ENCODE data around the gene CMTM7.

CMTM7 gene, protein sequence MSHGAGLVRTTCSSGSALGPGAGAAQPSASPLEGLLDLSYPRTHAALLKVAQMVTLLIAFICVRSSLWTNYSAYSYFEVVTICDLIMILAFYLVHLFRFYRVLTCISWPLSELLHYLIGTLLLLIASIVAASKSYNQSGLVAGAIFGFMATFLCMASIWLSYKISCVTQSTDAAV

DNA sequence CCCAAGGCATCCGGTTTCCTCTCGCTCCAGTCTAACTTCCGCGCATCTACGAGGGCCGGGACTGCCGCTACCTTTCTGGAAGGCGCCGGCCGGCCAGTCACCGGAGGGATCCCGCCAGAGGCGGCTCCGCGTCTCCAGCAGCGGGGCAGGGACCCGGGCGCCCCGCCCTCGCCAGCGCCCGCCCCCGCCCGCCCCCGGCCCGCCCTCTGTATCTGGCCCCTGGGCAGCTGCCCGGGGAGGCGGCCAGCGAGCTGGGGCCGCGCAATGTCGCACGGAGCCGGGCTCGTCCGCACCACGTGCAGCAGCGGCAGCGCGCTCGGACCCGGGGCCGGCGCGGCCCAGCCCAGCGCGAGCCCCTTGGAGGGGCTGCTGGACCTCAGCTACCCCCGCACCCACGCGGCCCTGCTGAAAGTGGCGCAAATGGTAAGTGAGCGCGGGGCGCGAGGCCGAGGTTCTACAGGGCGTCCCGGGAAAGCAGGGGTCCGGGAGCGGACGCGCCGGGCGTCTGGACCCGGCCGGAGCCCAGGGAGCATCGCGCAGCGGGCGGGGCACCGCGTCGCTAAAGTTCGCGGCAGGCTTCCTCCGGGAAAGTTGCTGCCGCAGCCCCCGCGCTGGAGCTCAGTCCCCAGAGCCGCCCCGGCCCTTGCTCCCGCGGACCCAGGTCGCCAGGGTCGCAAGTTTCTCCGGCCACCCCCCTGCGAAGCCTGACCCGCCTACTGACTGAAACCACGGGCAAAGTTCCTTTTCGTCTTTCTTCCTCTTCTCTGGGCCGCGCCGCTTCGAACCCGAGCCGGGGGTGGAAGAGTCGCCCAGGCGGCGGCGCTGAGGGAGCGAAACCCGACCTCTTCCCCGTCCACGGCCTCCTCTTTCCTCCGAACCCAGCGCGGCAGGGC is at the start of gene CMTM7:
Gene CMTM7, plus strand, starts transcription at position 211 of the 893 bp plus-strand sequence. Its CDS starts 54 bp downstream, at position 265.
- DNase-seq: peak; percentile 71

DNA sequence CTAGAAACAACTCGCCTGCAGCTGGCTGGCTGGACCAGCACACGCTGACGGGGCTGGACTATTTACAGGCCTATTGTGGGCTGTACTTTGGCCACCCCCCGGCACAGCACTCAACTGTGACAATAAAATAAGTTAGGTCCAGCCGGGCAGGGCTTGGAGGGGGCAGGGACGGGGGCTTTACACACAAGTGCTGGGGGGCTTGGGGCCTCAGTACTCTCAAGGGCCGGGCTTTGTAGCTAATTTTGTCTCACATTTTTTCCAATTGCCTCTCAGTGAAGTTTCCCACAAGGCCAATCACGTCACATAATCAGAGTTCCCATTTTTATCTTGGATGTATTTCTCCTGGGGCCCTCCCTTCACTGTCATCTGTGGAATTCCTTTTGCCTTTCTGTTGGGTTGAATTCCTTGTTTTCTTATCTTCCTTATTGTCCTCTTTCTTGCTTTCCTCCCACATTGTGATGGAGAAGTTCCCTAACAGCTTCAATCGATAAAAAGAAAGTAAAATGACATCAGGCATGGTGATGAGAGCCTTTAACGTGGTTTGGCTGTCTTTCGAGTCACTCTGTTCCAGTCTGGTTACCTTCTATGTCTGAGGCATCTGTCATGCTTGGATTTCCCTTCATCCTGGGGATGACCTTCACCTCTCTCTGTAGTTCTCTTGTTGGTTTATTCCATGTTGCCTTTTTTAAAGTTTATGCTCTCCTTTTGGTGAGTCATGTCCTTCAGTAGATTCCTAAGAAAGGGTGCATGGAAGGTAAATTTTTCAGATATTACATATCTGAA is 44.1 kb upstream of the CMTM7 start:
- ATAC-seq: peak; percentile 40
- DNase-seq: no peak

More for the DNA sequence above, at the start of gene CMTM7:
- peak; percentile 63 for ATAC-seq

DNA sequence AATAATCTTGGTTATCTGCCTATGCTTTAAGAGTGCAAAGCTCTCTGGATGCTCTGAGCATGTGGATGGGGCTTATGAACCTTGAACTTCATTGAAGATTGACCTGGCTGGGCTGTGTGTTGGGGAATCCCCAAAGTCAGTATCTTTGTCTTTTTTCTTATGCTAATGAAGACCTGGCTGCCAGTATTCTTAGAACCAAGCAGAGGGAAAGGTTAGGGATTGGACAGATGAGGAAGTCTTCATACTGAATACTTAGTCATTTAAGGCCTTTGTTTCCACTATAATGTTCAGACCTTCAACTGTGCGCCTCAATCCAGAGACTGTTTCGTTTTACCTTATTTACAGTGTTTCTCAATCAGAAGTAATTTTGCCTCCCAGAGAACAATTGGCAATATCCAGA is 42.5 kb upstream of the CMTM7 start:
- ATAC-seq (peak; percentile 57), DNase-seq (no peak)

DNA sequence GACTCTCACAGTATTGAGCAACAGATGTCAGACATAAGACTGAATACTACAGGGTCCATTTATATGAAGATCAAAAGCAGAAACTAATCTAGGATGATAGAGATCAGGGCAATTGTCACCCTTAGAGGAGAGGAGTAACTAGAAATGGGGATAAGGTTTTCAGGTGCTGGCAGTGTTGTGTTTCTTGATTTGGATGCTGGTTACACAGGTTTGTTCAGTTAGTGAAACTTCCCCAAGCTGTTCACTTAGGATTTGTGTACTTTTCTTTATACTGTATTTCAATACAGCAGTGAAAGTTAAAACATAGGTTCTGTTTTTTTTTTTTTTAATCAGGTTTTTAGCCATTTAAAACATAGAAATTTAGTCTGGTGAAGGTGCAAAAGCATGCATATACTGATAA is 39.1 kb upstream of the CMTM7 start:
- DNase-seq (no peak), ATAC-seq (no peak)

DNA sequence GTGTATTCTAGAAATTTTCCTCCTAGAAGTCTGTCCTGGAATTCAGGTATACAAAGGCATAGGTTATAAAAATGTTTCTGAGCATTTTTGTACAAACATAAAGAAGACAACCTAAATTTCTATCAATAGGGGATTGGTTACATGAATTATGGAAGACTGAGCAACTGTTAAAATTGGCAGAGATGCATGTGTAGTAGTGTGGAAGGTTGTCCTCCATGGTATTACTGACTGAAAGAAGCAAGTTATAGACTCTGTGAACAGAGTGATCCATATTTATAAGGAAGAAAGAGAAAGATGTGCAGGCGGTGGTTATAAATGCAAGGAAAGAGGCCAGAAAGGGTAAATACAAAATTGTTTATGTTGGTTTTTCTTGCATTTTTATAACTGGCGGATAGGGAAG is 38.3 kb upstream of the CMTM7 start:
- ATAC-seq: no peak
- no peak for DNase-seq

DNA sequence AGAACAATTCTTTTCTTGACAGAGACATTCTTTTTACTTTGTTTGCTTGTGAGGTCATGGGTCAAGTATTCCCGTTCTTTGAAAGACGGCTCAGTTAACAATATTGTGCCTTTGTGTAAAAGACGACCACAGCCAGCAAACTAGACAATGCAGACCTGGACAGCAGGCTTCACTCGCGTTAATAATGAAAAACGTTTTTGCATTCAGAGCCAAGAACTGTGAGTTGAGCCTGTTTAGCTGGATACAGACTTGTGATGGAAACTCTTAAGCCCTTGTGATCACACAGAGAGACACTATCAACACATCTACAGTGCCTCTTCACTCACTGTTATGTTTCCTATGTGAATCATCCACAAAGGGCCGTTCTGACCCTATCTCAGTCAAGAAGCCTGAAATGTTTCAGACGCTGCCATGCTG is 37.3 kb upstream of the CMTM7 start:
- ATAC-seq (no peak), DNase-seq (no peak)

DNA sequence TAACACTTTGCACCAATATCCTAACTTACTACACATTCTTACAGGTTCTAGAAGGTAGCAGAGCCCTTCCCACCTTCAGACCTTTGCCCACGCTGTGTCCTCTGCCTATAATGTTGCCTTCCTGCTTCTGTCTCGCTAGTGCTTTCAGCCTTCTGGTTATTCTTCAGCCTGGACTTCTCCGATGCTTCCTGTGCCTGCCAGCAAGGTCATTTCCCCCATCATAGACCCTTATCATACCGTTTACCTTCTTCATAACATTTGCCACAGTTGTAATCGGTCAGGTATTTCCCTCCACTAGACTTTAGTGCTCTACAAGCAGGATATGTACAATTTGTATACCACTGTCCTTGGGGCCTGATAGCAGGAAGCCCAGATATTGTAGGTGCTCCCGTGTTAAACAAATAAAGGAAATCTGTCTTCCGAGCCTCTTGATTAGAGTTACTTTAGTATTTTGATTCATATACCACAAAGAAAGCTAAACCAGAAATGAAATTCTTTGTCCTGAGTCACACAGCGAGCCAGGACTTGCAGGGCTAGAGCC is 35.8 kb upstream of the CMTM7 start:
- no peak for ATAC-seq
- DNase-seq: no peak

DNA sequence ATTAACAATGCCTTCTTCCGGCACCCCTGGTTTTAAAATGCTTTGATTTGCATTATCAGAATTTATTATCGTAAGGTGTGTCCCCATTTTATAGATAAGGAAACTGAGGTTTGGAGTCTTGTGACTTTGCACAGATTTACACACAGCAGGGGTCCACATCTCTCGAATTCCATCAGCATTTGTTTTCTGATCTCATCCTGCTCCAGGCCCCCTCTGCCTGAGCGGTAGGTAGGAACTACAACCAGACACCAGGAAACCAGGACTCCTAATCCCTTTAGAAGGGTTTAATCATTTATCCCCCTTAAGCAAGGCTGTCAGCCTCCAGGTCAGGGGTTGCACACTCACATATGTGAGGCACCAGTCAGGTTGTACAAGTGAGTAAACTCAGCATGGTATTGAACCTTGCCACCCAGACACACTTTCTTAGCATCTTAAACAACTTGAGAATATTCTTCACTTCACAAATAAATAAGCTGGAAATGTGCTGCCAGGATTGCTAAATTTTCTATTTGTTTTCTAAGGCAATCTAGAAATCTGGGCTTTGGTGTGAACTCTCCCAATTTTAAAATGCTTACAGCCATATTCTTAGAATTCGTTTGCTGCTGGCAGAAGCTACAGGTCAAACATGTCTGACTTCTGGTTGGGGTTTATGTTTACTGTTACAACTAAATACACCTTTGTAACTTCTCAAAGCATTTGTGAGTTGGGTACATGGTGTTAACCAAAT is 31.7 kb upstream of the CMTM7 start:
- no peak for ATAC-seq
- no peak for DNase-seq

DNA sequence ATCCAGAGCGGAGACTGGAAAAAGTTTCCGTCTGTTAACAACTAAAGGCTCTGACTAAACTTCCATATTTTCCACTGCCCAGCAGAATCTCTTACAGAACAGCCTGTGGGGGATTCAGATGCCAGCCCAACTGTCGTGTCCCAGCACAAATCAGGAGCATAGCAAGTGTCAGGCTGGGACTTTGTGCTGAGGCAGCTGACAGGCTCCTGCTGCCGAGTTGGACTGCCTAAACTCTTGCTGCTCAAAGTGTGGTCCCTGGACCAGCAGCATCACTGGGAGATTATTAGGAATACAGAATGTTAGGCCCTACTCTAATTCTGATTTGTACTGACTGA is 31.2 kb upstream of the CMTM7 start:
- ATAC-seq: no peak

DNA sequence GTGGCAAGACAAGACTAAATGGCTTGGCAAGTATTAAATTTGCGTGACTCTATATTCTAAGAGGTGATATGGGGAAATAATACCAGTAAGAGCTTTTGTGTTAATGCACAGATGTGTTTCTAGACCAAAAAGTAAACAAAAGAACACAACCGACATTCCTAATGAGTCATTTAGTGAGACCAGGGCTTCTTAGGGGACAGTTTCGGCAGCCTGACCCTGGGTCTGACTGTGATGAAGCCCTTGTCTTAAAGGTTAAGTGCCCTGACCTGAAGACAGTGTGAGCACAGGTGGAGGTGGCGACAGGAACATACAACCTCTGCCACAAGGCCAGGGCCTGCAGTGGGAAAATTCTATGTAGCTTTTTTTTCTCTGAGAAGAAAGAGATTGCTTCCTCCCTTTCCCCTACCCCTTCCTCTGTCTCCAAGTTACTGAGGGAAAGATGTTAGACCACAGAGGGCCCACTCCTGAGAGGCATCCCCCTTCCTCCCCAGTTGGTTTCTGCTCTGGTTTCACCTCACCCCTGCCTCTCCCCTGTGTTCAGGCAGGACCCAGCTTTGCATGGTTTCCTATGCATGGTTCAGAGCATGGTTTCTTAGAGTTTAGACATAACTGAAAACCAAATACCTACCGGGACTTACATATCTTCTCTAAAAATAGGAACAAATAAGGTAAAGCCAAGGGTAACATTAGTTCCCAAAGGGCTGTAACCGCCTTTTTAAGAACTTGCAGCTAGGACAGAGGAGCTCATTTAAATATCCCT is 24.8 kb upstream of the CMTM7 start:
- ATAC-seq: no peak
- no peak for DNase-seq

More for the DNA sequence above, 31.2 kb upstream of the CMTM7 start:
- DNase-seq: no peak

DNA sequence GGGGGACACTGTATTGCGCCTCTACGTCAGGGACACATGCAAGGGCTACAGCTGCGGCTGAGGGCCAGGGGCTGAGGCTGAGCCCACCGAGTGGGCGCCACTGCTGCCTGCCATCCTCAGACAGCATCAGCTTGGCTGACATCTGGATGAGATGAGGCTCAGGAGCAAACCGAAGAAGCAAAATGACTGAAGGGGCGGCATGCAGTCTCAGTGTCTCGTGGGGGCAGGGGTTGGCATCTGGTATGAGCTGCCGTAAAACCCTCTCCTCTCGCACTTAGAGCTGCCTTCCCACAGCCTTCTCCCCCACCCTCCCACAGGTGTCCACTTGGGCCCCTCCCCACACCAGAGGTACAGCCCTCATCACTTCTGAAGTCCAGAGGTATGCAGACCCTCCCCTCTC is 24.2 kb upstream of the CMTM7 start:
- ATAC-seq (no peak), DNase-seq (no peak)

DNA sequence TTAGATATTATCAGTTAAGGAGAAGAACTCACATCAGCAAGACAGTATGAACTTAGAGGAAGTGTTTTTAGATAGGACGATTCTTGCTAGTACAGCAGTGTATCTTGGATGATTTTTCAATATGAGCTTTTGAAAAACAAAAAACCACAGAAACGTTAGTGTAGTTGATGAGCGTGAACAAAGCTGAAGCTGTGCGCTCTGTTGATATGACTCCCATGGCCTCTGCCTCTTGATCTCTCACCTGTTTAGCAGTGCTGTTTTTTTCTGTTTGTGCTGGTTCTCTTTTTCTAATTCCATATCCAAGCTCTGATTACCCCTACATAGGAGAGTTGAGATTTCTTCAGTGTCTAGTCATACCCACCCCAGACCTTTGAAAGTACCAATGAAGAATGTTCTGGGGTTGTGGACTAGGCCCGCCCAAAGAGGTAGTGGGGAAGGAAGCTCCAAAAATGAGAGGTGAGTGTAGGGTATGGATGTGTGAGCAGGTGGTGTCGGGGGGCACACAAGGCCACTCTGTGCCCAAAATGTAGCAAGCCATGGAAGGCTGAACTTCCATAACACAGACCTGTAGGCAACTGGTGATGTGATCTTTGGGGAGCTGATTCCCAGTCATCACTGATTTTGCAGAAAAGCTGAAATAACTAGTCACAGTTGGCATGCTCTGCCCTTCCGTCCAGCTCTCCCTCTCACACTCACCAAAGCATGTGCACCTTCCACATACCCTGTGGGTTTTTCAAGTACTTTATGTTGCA is 20.0 kb upstream of the CMTM7 start:
- DNase-seq (no peak), ATAC-seq (peak; percentile 53)

DNA sequence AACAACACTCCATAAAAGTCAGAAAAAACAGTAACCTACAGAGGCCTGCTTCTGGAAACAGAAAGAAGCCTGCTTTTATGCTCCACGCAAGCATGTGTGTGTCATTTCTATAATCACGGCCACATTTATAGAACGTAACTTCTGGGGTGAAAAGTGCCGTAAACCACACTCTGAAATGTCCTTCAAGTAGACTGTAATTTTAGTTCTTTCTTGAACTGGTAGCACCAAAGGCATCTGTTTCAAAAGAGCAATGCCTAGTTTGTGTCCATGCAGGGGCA is 19.5 kb upstream of the CMTM7 start:
- DNase-seq (no peak), ATAC-seq (no peak)

DNA sequence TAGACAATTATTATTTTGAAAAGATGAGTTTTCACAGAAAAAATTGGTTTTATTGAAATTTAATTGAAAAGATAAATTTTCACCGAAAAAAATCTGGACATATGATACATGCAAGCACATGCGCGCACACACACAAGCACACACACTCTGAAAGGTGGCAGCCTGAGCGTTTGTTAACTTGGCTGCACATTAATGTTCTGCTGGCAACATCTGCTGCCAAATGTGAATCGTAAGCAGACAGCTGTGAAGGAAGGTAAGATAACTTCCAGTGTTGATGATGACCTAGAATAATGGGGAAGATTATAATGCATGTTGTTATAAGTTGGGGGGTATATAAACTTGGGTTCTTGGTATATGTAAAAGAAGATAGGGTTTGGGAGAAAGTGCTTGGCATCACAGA is 18.4 kb upstream of the CMTM7 start:
- ATAC-seq (no peak), DNase-seq (no peak)

DNA sequence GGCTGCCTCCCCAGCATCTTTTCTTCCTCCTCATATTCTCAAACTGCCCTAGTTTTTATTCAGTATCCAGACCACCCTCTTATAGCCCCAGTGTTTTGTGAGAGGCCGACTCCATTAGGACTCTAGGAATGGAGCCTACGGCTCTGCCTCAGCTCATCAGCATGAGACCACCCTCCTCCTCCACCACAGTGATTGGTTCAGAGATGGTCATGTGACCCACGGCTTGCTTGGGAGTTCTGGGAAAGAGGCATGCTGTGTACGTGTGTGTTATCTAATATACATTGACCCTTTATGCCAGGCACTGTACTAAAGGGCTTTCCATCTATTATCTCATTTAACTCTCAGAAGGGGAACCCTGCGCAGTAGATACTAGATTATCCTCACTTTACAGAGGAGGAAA is 17.8 kb upstream of the CMTM7 start:
- ATAC-seq (no peak), DNase-seq (no peak)

DNA sequence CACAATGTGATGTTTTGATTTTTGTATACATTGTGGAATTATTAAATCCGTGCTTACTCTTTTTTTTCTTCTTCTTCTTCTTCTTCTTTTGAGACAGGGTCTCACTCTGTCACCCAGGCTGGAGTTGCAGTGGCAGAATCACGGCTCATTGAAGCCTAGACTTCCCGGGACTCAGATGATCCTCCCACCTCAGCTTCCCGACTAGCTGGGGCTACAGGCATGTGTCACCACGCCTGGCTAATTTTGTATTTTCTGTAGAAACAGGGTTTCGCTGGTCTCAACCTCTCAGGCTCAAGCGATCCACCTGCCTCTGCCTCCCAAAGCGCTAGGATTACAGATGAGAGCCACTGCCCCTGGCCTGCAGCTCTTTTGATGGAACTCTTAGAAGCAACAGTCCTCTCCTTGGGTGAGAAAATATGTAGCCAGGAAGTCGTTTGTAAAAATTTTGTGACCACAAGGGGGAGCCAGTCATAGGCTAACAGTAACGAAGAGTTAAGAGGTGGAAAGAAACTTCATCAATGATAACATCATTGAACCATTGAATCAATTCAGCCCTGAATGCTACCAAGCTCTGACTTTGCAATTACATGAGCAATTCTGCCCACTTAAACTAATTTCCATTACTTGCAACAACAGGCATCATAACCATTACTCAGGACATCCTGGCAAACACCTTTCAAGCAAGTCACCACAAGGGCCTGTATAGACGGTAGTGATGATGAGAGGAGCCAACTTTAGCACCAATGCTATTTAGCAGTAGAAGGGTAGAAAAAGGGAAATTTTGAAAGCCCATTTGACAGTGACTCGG is 16.7 kb upstream of the CMTM7 start:
- DNase-seq (peak; percentile 71), ATAC-seq (peak; percentile 73)

DNA sequence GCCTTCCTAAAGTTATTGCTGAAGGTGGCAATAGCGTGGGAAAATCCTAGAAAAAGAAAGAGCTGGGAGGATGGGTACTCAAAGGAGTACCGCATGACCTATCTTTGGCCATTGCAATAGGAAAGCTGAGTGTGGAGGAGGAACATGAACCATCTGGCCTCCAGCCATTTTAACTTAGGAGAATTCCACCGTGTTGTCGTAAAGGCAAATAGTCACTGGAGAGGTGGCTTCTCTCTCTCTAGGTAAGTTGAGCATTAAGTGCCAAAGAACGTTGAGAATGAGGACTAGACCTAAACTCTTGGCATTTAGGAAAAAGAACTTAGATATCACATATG is 16.1 kb upstream of the CMTM7 start:
- DNase-seq (no peak), ATAC-seq (no peak)

DNA sequence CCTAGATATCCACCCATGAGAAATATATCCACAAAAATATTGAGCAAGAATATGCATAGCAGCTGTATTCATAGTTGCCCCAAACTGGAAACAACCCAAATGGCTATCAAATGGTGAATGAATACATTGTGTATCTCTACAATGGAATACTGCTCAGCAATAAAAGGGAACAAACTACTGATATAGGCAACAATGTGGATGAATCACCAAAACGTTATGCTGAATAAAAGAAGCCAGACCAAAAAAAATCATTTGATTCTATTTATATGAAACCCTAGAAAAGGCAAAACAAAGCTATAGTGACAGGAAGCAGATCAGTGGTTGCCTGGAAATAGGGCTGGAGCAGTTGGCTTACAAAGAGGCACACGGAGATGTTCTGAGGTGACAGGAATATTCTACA is 15.5 kb upstream of the CMTM7 start:
- ATAC-seq (no peak), DNase-seq (no peak)

DNA sequence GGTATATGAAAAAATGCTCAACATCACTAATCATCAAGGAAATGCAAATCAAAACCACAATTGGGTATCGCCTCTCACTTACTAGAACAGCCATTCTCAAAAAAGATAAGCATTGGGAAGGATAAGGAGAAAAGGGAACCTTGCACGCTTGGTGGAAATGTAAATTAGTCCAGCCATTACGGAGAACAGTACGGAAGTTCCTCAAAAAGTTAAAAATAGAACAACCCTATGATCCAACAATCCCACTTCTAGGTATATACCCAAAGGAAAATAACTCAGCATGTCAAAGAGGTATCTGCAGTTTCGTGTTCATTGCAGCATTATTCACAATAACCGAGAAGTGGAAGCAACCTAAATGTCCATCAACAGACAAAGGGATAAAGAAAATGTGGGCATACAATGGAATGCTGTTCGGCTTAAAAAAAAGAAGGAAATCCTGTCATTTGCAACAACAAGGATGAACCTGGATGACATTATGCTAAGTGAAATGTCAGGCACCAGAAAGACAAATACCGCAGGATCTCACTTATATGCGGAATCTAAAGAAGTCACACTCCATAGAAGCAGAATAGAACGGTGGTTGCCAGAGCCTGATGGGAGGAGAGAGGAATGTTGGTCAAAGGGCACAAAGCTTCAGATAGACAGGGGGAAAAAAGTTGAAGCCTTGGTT is 11.7 kb upstream of the CMTM7 start:
- ATAC-seq (no peak), DNase-seq (no peak)

DNA sequence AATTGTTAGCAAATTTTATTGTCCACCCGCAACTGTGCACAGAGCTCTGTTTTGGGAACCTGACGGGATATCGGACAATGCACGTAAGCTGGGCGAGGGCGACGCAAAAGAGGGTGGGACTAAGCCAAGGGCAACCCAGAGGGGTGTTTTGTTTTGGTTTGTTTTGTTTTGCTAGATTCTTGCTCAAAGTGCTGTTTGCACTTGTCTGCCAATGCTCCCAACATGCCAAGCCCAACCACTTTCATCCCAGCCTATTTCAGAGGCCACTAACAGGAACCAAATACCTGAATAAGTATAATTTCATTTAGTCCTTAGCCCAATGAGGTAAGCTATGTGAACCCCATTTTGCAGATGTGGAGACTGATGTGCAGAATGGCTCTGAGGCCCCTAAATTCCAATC is 9.7 kb upstream of the CMTM7 start:
- ATAC-seq: no peak
- no peak for DNase-seq

All from stimulated activated naive CD8-positive, alpha-beta T cell treated with anti-CD3 and anti-CD28 coated beads, Interleukin-15, Interleukin-2, amounts not matched to agents 100 U/mL and 50 U/mL, for 24 hours (primary cell).